OCI-LY7 (cell line): ENCODE measurements around the gene HECW1. TPM values are rescaled to one million over a fixed set of nuclear protein-coding genes. Genes with fewer than 3 reads are reported as not detected.

Experiments used
- BruUV-seq: library from RNA; stranded (reverse); fragments of 400-500 nt; replicated peaks from 2 replicates; lab custom pipeline; 2021; lab: Mats Ljungman, UMichigan
- CTCF ChIA-PET: fragments of 300-600 bp; sonication (Branson Sonifier 250); formaldehyde crosslinking; loops from one replicate; lab custom pipeline; 2022; ENCODE audit warnings: antibody characterized with exemption; ENCODE audit not compliant: unreplicated experiment; lab: Charles Lee
- POLR2A ChIA-PET: fragments of 300-600 bp; sonication (Branson Sonifier 250); formaldehyde crosslinking; loops from one replicate; lab custom pipeline; 2022; ENCODE audit warnings: antibody characterized with exemption; lab: Charles Lee
- DNase-seq: peaks from one replicate; pipeline ENCODE4 v3.0.0-alpha.2; 2015; ENCODE audit warnings: low spot score
- H2AFZ ChIP-seq: fragments of 200-600 bp; sonication (generic), shearing (Covaris generic); 2 replicates; pipeline ENCODE4 v1.6.1; 2014; ENCODE audit warnings: mild to moderate bottlenecking, antibody characterized with exemption, low read length, moderate library complexity
- H3K27ac ChIP-seq: fragments of 200-600 bp; sonication (generic); 2 replicates; pipeline ENCODE4 v1.5.1; 2014; ENCODE audit warnings: mixed run types, low read depth, mild to moderate bottlenecking, moderate library complexity, low read length, inconsistent platforms; ENCODE audit not compliant: poor library complexity, severe bottlenecking
- H3K36me3 ChIP-seq: fragments of 200-600 bp; sonication (generic); 2 replicates; pipeline ENCODE4 v1.6.1; 2014; ENCODE audit warnings: mild to moderate bottlenecking, antibody characterized with exemption, low read length, moderate library complexity, mixed read lengths; ENCODE audit not compliant: insufficient read depth
- H3K4me1 ChIP-seq: fragments of 200-600 bp; sonication (generic); 2 replicates; pipeline ENCODE4 v1.5.1; 2014; ENCODE audit warnings: mild to moderate bottlenecking, low read length; ENCODE audit not compliant: insufficient read depth, poor library complexity, severe bottlenecking
- H3K4me2 ChIP-seq: fragments of 200-600 bp; sonication (generic); 2 replicates; pipeline ENCODE4 v1.6.1; 2014; ENCODE audit warnings: mild to moderate bottlenecking, low read length
- H3K4me3 ChIP-seq: fragments of 200-600 bp; sonication (generic); 2 replicates; pipeline ENCODE4 v1.5.1; 2014; ENCODE audit warnings: mild to moderate bottlenecking, low read depth, low read length; ENCODE audit not compliant: poor library complexity, severe bottlenecking
- H3K79me2 ChIP-seq: fragments of 200-600 bp; sonication (generic); 2 replicates; pipeline ENCODE4 v1.6.1; 2016; ENCODE audit warnings: low read depth, mild to moderate bottlenecking, low read length, moderate library complexity, mixed read lengths; ENCODE audit not compliant: insufficient read depth
- H3K9me2 ChIP-seq: fragments of 200-600 bp; sonication (generic); 2 replicates; pipeline ENCODE4 v1.6.1; 2016; ENCODE audit warnings: mild to moderate bottlenecking, low read length, mixed read lengths; ENCODE audit not compliant: insufficient read depth
- H3K9me3 ChIP-seq: fragments of 200-600 bp; sonication (generic); 2 replicates; pipeline ENCODE4 v1.6.1; 2014; ENCODE audit warnings: mild to moderate bottlenecking, mixed run types, low read length, mixed read lengths
- H4K20me1 ChIP-seq: fragments of 200-600 bp; sonication (generic); 2 replicates; pipeline ENCODE4 v1.6.1; 2014; ENCODE audit warnings: mild to moderate bottlenecking, antibody characterized with exemption, low read length, moderate library complexity, mixed read lengths; ENCODE audit not compliant: insufficient read depth
- CTCF ChIP-seq: fragments of 200-600 bp; sonication (generic); conservative IDR thresholded peaks from 2 replicates; pipeline ENCODE4 v1.5.1; 2014; ENCODE audit warnings: mild to moderate bottlenecking, antibody characterized with exemption, low read length, moderate library complexity, mixed read lengths
- EZH2phosphoT487 ChIP-seq: fragments of 200-600 bp; sonication (generic); IDR thresholded peaks from 2 replicates; pipeline ENCODE4 v1.6.1; 2018; ENCODE audit warnings: low read depth, borderline replicate concordance, mild to moderate bottlenecking, mixed run types, antibody characterized with exemption, low read length, moderate library complexity, mixed read lengths
- intact Hi-C: fragments of 100-400 bp; cut with micrococcal nuclease; formaldehyde crosslinking; loops from one replicate; pipeline ENCODE4 v1.10.0; 2022; ENCODE audit not compliant: unreplicated experiment
- total RNA-seq, 2 experiments: library from RNA; depleted of rRNA in 1 of 2; stranded (reverse); fragments of >200 nt in 1 of 2; shearing (Covaris generic) in 1 of 2; gene quantifications; 2 replicates each; pipeline ENCODE4 v1.2.3, GENCODE V29; 2014 to 2022

HECW1 gene
- total RNA-seq, 2 experiments from 2014 or later = 2.0 TPM

GRCh38 chr7:43148161-43148731 lies 35.8 kb downstream of the HECW1 start:
- Histone ChIP-seq H2AFZ (no peak overlapping the region), H3K4me1 (no peaks in the 10 kb centered on the region), H3K27ac (no peak overlapping the region), H4K20me1 (no peaks in the 10 kb centered on the region), H3K9me3 (no peaks in the 10 kb centered on the region), H3K4me3 (no peak overlapping the region), H3K9me2 (no peaks in the 10 kb centered on the region), H3K4me2 (no peak overlapping the region), H3K36me3 (no peaks in the 10 kb centered on the region), H3K79me2 (no peaks in the 10 kb centered on the region)
- BruUV-seq = no TSS peak
- ChIA-PET POLR2A (interaction anchor here (0.9 to 1.6 kb wide), 4 partner anchors 10 to 226 kb away, joined by 3 to 7 read pairs (median 4); no protein-coding TSS in a partner anchor), CTCF (no interaction called here)
- TF ChIP-seq EZH2phosphoT487 = no peak
- TF ChIP-seq CTCF = no peak
- DNase-seq = no peak
- intact Hi-C loops = no loop called here

GRCh38 chr7:43151076-43151475 lies 38.6 kb downstream of the HECW1 start:
- Histone ChIP-seq H3K4me2 (no peak overlapping the region), H3K9me2 (no peaks in the 10 kb centered on the region), H3K4me3 (no peak overlapping the region), H2AFZ (no peak overlapping the region), H3K9me3 (no peaks in the 10 kb centered on the region), H4K20me1 (no peaks in the 10 kb centered on the region), H3K79me2 (no peaks in the 10 kb centered on the region), H3K27ac (no peak overlapping the region), H3K36me3 (no peaks in the 10 kb centered on the region), H3K4me1 (no peaks in the 10 kb centered on the region)
- POLR2A ChIA-PET = no interaction called here
- CTCF ChIA-PET = no interaction called here
- TF ChIP-seq CTCF (no peak), EZH2phosphoT487 (no peak)
- no TSS peak for BruUV-seq
- intact Hi-C loops = no loop called here
- no peak for DNase-seq

GRCh38 chr7:43152696-43153095 lies 40.2 kb downstream of the HECW1 start:
- Histone ChIP-seq H3K9me2 (no peaks in the 10 kb centered on the region), H3K27ac (no peak overlapping the region), H2AFZ (no peak overlapping the region), H3K4me1 (no peaks in the 10 kb centered on the region), H3K9me3 (no peaks in the 10 kb centered on the region), H4K20me1 (no peaks in the 10 kb centered on the region), H3K79me2 (no peaks in the 10 kb centered on the region), H3K36me3 (no peaks in the 10 kb centered on the region), H3K4me3 (no peak overlapping the region), H3K4me2 (no peak overlapping the region)
- BruUV-seq = no TSS peak
- ChIA-PET POLR2A (interaction anchor here (0.5 to 1.3 kb wide), 5 partner anchors 9 to 218 kb away, joined by 3 to 4 read pairs (median 3); no protein-coding TSS in a partner anchor), CTCF (no interaction called here)
- TF ChIP-seq CTCF = no peak
- TF ChIP-seq EZH2phosphoT487 = no peak
- intact Hi-C loops = no loop called here
- no peak for DNase-seq
